IPS-18c (cell line): ENCODE data around the gene LRRN3.

Source experiments
- H3K4me3 ChIP-seq: 2 replicates; pipeline ENCODE4 v1.7.0; 2013; ENCODE audit warnings: low read depth, mild to moderate bottlenecking, low read length, moderate library complexity; ENCODE audit not compliant: insufficient read depth
- H3K9me3 ChIP-seq: one replicate; pipeline ENCODE4 v1.6.1; 2013; ENCODE audit warnings: mild to moderate bottlenecking, low read length, moderate library complexity; ENCODE audit not compliant: control insufficient read depth, insufficient read depth

LRRN3 gene

DNA sequence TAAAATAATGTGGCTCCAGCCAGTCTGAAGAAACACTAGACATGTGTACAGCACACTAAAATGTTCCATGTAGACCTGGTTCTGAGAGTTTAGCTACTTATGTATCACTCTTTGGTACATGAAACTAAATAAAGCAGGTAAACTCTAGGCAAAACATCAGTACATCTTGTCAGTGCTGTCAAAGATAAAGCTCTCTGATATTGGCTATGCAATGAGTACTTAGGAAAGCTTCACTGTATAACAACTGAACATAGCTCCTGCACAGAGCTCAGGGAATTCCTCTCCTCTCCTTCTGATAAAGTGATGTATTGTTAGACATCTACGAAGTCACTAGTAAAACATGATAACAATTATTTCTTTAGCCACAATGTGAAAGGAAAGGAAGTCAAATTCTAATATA, 3.5 kb downstream of the LRRN3 start:
- Histone ChIP-seq H3K4me3 (no peak overlapping the region), H3K9me3 (no peaks in the 10 kb centered on the region)

DNA sequence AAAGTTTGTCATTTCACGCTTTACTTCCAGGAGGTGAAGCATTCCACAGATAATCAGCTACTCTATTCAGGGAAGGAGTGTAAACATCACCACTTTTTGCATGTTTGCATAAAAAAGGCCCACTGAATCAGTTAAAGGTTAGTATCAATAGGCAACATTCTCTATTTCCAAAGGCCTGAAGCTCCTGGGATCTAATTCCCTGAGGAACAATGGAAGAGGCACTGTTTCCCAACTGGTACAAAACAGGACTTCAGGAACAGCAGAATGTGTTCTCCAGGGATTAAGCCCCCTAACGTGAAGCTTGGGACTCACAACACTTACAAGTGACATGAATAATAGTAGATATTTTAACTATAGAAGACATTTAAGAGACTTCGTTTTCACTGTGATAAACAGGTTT, 6.1 kb downstream of the LRRN3 start:
- H3K4me3 ChIP-seq: no peak overlapping the region
- H3K9me3 ChIP-seq: no peaks in the 10 kb centered on the region

DNA sequence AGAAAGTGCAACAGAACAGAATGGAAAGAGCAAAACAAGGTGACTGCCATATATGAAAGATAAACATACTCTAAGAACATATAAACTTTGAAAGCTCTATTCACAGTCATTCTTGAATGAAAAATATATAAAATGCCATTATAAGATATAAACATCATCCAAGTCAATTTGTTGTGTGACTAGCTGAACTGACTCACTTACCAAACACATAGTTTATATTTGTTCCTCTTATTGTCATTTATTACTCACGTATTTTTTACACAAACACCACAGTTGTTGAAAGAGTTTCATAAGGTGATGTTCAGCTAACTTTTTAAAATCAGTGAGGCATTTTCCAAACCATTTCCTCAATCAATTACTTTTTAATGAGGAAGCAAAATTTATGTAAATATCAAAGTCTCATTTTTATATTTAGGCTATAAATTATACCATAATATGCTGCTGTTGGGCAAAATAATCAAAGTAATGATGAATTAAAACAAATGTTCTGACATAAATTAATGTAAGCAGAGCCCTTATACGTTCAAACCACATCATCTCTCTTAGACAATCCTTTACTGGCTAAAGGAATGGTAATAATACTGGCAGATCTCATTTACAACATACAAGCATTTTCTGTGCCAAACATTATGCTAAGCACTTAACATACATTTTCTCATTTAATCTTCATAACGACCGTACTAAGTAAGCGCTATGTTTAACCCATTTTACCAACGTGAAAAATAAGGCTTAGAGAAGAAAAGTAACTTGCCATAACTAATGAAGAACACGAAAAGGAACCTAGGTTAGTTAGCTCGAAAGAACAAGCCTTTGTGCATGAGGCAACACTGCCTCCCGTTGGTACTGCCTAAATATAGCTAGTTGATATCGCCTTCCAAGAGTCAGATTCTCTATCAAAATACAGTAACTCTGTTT, 7.3 kb downstream of the LRRN3 start:
- no peak overlapping the region for H3K4me3 ChIP-seq

GRCh38 chr7:111098926-111099250, 8.0 kb downstream of the LRRN3 start:
- H3K9me3 ChIP-seq: no peaks in the 10 kb centered on the region

More for the DNA sequence above, 7.3 kb downstream of the LRRN3 start:
- H3K9me3 ChIP-seq: no peaks in the 10 kb centered on the region

DNA sequence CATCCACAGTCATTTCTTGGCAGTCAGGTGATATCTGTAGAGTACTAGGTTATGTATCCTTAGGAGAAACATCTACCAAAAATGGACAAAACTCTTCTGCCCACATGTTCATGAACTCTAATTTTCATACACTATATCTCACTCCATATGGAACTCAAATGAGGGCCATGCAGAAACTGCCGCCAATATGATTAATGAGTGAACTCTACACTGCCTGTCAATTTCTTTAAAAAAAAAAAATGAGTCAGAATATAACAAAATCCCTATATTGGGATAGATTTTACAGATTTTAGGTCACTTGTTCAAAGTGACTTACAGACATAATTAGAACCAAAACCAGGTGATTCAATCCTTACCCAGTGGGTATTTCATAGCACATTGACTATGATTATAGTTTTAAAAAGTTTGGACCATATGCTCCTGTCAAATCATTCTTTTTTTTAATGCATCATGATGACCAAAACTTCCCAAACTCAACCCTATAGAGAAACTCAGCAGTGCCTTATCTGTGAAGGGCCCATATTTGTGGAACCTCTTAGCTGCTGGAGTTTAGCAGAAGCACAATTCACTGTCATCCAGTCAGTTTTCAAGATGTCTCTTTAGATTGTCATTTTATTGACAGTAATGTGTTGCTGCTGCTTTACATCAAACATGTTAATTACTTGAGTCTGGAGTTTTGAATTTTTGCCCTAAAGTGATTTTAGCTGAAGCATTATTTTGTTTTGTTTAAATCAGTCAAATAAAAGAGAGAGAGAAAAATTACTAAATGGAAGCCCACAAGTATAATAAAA, 11.1 kb downstream of the LRRN3 start:
- Histone ChIP-seq H3K4me3 (no peak overlapping the region), H3K9me3 (no peaks in the 10 kb centered on the region)

More at GRCh38 chr7:111098926-111099250, 8.0 kb downstream of the LRRN3 start:
- no peak overlapping the region for H3K4me3 ChIP-seq

GRCh38 chr7:111103136-111103535, 12.2 kb downstream of the LRRN3 start:
- H3K9me3 ChIP-seq: no peaks in the 10 kb centered on the region
- no peak overlapping the region for H3K4me3 ChIP-seq

DNA sequence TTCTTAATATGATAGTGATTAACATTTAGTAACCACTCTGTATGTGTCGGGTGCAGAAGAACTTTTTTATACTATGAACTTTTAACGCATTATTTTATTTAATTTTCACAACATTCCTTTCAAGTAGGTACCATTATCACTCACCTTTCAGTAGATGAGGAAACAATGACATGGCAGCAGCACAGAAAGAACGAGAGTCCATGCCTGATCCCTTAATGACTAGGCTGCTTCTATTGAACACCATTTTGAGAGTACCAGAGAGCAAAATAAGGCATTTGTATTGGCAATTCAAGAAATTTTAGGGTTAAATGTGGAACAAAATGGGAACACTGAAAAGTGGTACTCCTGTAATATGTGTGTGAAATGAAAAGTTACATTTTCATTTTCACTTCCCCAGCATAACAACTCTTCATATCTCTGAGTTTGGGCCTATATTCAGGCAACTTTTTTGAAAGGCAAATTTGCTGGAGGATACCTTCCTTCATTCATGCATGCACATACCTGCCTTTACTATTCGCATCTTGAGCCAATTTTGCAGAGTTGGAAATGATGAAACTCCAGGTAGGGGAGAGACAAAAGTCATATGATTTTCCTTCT, 12.8 kb downstream of the LRRN3 start:
- Histone ChIP-seq H3K9me3 (no peaks in the 10 kb centered on the region), H3K4me3 (no peak overlapping the region)

DNA sequence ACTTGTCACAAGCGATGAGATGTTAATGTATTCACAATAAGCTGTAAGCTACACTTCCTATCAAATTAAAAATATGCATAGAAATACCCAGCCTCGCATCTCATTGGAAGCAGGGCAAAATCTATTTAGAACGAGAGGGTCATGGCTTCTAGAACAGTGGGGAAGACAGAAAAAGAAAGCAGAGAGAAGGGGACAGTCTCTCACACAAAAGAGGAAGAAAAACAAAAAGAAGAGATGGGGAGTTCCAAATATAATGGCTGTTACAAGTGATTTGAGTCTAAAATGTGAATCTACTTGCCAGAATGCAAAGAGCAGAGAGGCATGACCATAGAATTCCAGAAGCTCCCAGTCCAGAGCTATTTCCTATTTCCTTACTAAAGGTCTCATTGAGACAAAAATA, 13.8 kb downstream of the LRRN3 start:
- no peak overlapping the region for H3K4me3 ChIP-seq
- no peaks in the 10 kb centered on the region for H3K9me3 ChIP-seq

DNA sequence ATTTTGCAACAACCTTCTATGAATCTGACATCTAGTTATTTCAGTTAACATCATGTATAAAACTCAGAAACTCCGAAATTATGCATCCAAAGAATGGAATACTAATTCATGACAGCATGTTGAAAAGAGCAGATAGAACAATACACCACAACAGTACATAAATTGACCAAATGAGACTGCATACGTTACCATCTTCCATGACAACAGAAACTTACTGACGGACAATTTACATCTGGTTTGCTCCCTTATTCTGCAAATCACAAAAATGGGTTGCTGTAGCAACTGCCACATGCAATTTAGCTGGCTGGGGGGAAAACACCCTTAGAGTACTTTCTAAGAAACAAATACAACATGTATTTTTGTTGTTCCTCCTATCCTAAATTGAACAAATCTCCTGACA, 14.3 kb downstream of the LRRN3 start:
- no peak overlapping the region for H3K4me3 ChIP-seq
- H3K9me3 ChIP-seq: no peaks in the 10 kb centered on the region

GRCh38 chr7:111107579-111107978, 16.7 kb downstream of the LRRN3 start:
- Histone ChIP-seq H3K9me3 (no peaks in the 10 kb centered on the region), H3K4me3 (no peak overlapping the region)

DNA sequence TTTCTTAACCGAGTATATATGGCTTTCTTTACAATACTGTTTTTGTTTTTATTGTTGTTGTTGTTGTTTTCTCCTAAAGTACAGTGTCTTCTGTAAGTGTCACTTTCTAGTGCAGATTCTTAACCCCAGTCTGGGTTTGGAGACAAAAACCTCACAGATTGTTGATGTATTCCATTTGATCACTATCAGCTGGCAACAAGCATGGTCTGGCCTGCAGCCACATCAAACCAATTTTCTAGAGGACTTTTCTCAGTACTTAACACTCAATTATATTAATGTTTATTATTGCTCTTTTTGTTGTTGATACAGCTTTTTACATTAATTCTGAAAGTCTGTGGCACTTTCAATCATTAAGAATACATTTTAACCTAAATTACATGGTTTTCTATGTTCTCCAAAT, 17.1 kb downstream of the LRRN3 start:
- H3K4me3 ChIP-seq: no peak overlapping the region
- no peaks in the 10 kb centered on the region for H3K9me3 ChIP-seq

- no peak overlapping the region for H3K4me3 ChIP-seq
- H3K9me3 ChIP-seq: no peaks in the 10 kb centered on the region
Measured at GRCh38 chr7:111108496-111108895, 17.6 kb downstream of the LRRN3 start.

DNA sequence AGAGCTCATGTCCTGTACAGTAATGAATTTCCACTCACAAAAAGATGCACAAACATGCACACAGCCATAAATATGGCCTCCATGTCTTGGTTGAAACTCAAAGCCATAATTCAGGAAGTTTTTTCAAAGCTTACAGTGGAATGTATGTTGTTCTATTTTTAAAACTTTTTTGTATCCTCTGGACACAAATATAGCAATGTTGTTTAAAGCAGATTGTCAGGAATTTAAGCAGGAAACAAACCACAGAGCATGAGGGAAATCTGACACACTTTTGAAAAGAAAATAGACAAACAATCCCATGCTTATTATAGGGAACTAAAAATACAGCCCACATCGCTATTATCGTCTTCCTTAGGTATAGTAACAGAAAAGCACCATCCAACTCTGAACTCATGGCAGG, 21.5 kb downstream of the LRRN3 start:
- no peak overlapping the region for H3K4me3 ChIP-seq
- no peaks in the 10 kb centered on the region for H3K9me3 ChIP-seq

DNA sequence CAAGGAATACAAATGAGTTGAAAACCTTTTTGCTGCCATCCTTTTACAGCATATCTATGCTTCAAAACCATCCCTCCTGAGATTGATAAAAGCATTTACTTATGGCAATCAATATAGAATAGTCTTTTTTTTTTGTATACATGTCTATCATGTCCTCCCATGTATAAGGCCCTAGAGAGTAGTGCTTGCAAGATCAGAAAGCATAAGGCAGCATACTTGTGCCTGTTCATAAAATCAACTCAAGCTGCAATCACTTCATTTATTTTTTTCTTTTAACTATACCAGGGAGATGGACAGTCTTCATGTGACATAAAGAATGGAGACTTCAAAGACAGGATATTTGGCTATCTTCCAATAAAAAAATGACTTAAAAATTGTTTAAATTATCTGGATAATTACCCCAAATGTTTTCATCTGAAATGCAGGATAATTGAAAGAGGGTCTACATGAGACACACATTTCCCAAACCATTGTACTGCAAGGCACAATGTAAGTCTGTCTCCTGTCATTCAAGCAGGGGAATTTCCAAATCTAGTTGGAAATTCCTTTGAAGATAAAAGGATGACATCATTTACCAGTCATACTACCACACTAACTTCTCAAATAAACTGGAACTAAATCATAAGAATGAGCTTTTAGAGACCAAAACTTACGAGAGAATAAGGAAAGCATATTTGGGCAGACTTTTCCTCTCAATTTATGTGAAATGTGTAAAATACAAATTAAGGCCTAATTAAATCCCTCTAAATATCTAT, 22.5 kb downstream of the LRRN3 start:
- no peak overlapping the region for H3K4me3 ChIP-seq
- no peaks in the 10 kb centered on the region for H3K9me3 ChIP-seq

DNA sequence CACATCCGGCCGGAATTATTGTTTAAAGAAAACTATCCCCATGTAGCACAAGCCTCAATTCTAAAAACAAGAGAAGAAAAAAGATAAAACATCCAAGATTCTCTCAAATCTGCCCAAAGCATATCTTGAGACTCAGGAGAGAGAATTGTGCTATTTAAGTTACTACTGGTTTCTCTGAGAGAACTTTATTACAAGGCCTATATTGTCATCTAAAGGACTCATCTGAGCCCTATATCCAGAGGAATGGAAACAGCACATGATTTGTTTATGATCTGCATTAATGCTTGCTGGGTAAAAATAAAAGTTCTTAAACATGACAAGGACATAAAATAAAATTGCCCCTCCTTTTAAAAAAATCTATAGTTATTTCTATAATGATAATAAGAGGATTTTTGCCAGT, 25.0 kb downstream of the LRRN3 start:
- no peak overlapping the region for H3K4me3 ChIP-seq

GRCh38 chr7:111126987-111127386, 36.1 kb downstream of the LRRN3 start:
- no peak overlapping the region for H3K4me3 ChIP-seq
- H3K9me3 ChIP-seq: no peaks in the 10 kb centered on the region

More for the DNA sequence above, 25.0 kb downstream of the LRRN3 start:
- no peaks in the 10 kb centered on the region for H3K9me3 ChIP-seq

DNA sequence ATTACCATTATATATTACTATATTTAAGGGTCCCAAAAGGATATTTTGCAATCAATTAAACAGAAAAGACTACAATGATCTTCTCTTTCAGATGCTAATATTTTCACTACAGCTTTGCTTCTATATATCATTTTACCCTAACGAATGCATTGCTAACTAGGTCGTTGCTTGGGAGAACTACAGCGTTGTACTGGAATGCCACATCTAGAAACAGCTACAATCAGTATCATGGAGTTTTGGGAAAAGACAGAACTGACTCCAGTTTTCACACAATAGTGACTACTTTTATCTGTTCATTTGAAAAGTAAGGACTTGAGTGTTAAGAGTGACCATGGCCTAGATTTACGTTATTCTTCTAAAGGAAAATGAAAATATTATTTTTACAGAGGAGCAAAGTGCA, 38.5 kb downstream of the LRRN3 start:
- H3K4me3 ChIP-seq: no peak overlapping the region
- no peaks in the 10 kb centered on the region for H3K9me3 ChIP-seq
